Lower leg skin (tissue), 3 donors: ENCODE results near the gene PIGR.

ENCODE experiments used
- POLR2A ChIP-seq, 2 donors: fragments of 450-650 bp; IDR thresholded peaks; one replicate each; pipeline ENCODE4 v1.6.1; 2016 to 2017; ENCODE audit warnings: antibody characterized with exemption in 2 of 2, mild to moderate bottlenecking in 1 of 2, moderate library complexity in 1 of 2
- TF ChIP-seq, protein P1 (sequence below), 3 donors: fragments of 450-650 bp; IDR thresholded peaks; one replicate each; pipeline ENCODE4 v1.5.1; 2016; ENCODE audit warnings: antibody characterized with exemption in 3 of 3, mild to moderate bottlenecking in 3 of 3, moderate library complexity in 2 of 3

DNA sequence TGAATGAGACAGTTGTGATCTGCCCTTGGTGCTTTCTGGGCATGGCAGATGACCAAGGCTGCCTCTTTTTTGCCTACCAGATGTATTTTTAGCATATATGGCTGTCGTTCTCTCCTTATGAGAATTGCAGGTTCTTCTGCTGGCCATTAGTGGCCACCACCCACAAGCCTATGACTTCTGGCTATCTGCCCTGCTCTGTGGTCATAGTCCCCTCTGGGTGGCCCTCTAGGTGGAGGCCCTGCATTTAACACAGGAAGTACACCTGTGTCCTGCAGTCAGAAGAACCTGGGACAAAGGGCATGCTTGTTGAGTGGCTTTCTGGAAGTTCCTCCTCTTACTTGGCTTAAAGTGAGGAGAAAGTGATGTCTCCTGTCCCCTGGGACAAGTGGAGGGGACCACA, 17.5 kb upstream of the PIGR start:
- TF ChIP-seq, protein P1, sequence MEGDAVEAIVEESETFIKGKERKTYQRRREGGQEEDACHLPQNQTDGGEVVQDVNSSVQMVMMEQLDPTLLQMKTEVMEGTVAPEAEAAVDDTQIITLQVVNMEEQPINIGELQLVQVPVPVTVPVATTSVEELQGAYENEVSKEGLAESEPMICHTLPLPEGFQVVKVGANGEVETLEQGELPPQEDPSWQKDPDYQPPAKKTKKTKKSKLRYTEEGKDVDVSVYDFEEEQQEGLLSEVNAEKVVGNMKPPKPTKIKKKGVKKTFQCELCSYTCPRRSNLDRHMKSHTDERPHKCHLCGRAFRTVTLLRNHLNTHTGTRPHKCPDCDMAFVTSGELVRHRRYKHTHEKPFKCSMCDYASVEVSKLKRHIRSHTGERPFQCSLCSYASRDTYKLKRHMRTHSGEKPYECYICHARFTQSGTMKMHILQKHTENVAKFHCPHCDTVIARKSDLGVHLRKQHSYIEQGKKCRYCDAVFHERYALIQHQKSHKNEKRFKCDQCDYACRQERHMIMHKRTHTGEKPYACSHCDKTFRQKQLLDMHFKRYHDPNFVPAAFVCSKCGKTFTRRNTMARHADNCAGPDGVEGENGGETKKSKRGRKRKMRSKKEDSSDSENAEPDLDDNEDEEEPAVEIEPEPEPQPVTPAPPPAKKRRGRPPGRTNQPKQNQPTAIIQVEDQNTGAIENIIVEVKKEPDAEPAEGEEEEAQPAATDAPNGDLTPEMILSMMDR (IDR thresholded peaks at IDR 0.05) = no peak
- TF ChIP-seq POLR2A (IDR thresholded peaks at IDR 0.05) = no peak
